HEK293 (cell line): ENCODE results near the gene BLOC1S1.
A peak's percentile ranks its signal among the peaks of the same experiment; 100 is the strongest.

Experiments used
- CTCF ChIA-PET: fragments of 350-600 bp; formaldehyde crosslinking; extraction: SDS; loops from one replicate; lab custom pipeline; 2021; ENCODE audit warnings: antibody characterized with exemption; lab: Yijun Ruan, JAX
- POLR2A ChIA-PET: fragments of 300-600 bp; formaldehyde crosslinking; extraction: SDS; loops from one replicate; lab custom pipeline; 2020; ENCODE audit warnings: antibody characterized with exemption, inconsistent platforms; lab: Yijun Ruan, JAX
- H3K27ac ChIP-seq: fragments of 200-500 bp; sonication (Bioruptor generic); 2 replicates; pipeline ENCODE4 v1.5.1; 2014; ENCODE audit warnings: low read depth, low read length, control low read depth, inconsistent platforms; ENCODE audit errors: extremely low read depth
- H3K36me3 ChIP-seq, 2 experiments: fragments of 200-500 bp in 1 of 2; sonication (Bioruptor generic) in 1 of 2; 1 replicate in 1 of 2; 2 replicates in 1 of 2; pipeline ENCODE4 v1.5.1; 2014 to 2017; ENCODE audit warnings: inconsistent platforms in 2 of 2, low read length in 2 of 2; ENCODE audit not compliant: control insufficient read depth in 2 of 2, insufficient read depth in 1 of 2
- H3K4me1 ChIP-seq: fragments of 200-500 bp; sonication (Bioruptor generic); 2 replicates; pipeline ENCODE4 v1.5.1; 2014; ENCODE audit warnings: mild to moderate bottlenecking, low read length, inconsistent platforms; ENCODE audit not compliant: control insufficient read depth, insufficient read depth
- H3K4me3 ChIP-seq: 2 replicates; pipeline ENCODE4 v1.5.1; 2011; ENCODE audit warnings: low read depth, mild to moderate bottlenecking, control low read depth, low read length, moderate library complexity
- H3K9me3 ChIP-seq: fragments of 200-500 bp; sonication (Bioruptor generic); 2 replicates; pipeline ENCODE4 v1.5.1; 2014; ENCODE audit warnings: low read depth, low read length, inconsistent platforms; ENCODE audit not compliant: control insufficient read depth, insufficient read depth
- EGR2 ChIP-seq: fragments of 450-650 bp; formaldehyde crosslinking; IDR thresholded peaks from 2 replicates; pipeline ENCODE4 v1.5.1; 2016; ENCODE audit warnings: low read depth, missing biosample characterization, missing genetic modification characterization
- HOXC10 ChIP-seq: sonication (generic); formaldehyde crosslinking; IDR thresholded peaks from 2 replicates; pipeline ENCODE4 v1.8.1; 2023; ENCODE audit warnings: mild to moderate bottlenecking, missing genetic modification reagents
- KLF8 ChIP-seq: fragments of 450-650 bp; formaldehyde crosslinking; IDR thresholded peaks from 2 replicates; pipeline ENCODE4 v1.5.1; 2016; ENCODE audit warnings: missing biosample characterization, missing genetic modification characterization
- PBX3 ChIP-seq: sonication (generic); formaldehyde crosslinking; IDR thresholded peaks from 2 replicates; pipeline ENCODE4 v1.8.1; 2022; ENCODE audit warnings: mild to moderate bottlenecking, moderate library complexity, missing genetic modification reagents
- PRDM1 ChIP-seq: fragments of 450-650 bp; formaldehyde crosslinking; IDR thresholded peaks from 2 replicates; pipeline ENCODE4; 2016; ENCODE audit warnings: missing biosample characterization, missing genetic modification characterization
- SCRT1 ChIP-seq: fragments of 450-650 bp; formaldehyde crosslinking; IDR thresholded peaks from 2 replicates; pipeline ENCODE4 v1.5.1; 2016; ENCODE audit warnings: missing biosample characterization, missing genetic modification characterization, borderline replicate concordance
- SP7 ChIP-seq: fragments of 450-650 bp; formaldehyde crosslinking; IDR thresholded peaks from 2 replicates; pipeline ENCODE4 v1.5.1; 2016; ENCODE audit warnings: missing biosample characterization, missing genetic modification characterization
- YY1 ChIP-seq: fragments of 450-650 bp; formaldehyde crosslinking; IDR thresholded peaks from 2 replicates; pipeline ENCODE4 v1.5.1; 2018; ENCODE audit warnings: missing biosample characterization, missing genetic modification characterization
- ZBTB10 ChIP-seq: fragments of 450-650 bp; formaldehyde crosslinking; IDR thresholded peaks from 2 replicates; pipeline ENCODE4 v1.5.1; 2016; ENCODE audit warnings: missing biosample characterization, missing genetic modification characterization
- ZBTB17 ChIP-seq: fragments of 450-650 bp; formaldehyde crosslinking; IDR thresholded peaks from 2 replicates; pipeline ENCODE4 v1.5.1; 2016; ENCODE audit warnings: missing biosample characterization, missing genetic modification characterization
- ZBTB20 ChIP-seq: fragments of 450-650 bp; formaldehyde crosslinking; IDR thresholded peaks from 2 replicates; pipeline ENCODE4 v1.5.1; 2016; ENCODE audit warnings: missing biosample characterization, missing genetic modification characterization
- ZBTB7A ChIP-seq: fragments of 450-650 bp; formaldehyde crosslinking; IDR thresholded peaks from 2 replicates; pipeline ENCODE4 v1.5.1; 2016; ENCODE audit warnings: low read depth, missing biosample characterization, missing genetic modification characterization
- ZBTB8A ChIP-seq: fragments of 450-650 bp; formaldehyde crosslinking; IDR thresholded peaks from 2 replicates; pipeline ENCODE4 v1.5.1; 2016; ENCODE audit warnings: missing biosample characterization, missing genetic modification characterization
- ZFHX2 ChIP-seq: fragments of 450-650 bp; formaldehyde crosslinking; conservative IDR thresholded peaks from 2 replicates; pipeline ENCODE4 v1.5.1; 2016; ENCODE audit warnings: missing biosample characterization, missing genetic modification characterization
- ZFP69B ChIP-seq: fragments of 450-650 bp; formaldehyde crosslinking; IDR thresholded peaks from 2 replicates; pipeline ENCODE4 v1.5.1; 2016; ENCODE audit warnings: missing biosample characterization, missing genetic modification characterization
- ZNF214 ChIP-seq: fragments of 450-650 bp; formaldehyde crosslinking; IDR thresholded peaks from 2 replicates; pipeline ENCODE4 v1.5.1; 2017; ENCODE audit warnings: missing biosample characterization, mild to moderate bottlenecking, missing genetic modification characterization, borderline replicate concordance
- ZNF26 ChIP-seq: fragments of 450-650 bp; formaldehyde crosslinking; IDR thresholded peaks from 2 replicates; pipeline ENCODE4 v1.5.1; 2016; ENCODE audit warnings: missing biosample characterization, missing genetic modification characterization
- ZNF341 ChIP-seq: fragments of 450-650 bp; formaldehyde crosslinking; IDR thresholded peaks from 2 replicates; pipeline ENCODE4; 2016; ENCODE audit warnings: low read depth, missing biosample characterization, missing genetic modification characterization
- ZNF366 ChIP-seq: fragments of 450-650 bp; formaldehyde crosslinking; conservative IDR thresholded peaks from 2 replicates; pipeline ENCODE4 v1.5.1; 2016; ENCODE audit warnings: missing biosample characterization, missing genetic modification characterization
- ZNF37A ChIP-seq: fragments of 450-650 bp; IDR thresholded peaks from 2 replicates; pipeline ENCODE4 v1.5.1; 2018; ENCODE audit warnings: missing biosample characterization, missing genetic modification characterization
- ZNF449 ChIP-seq: fragments of 450-650 bp; formaldehyde crosslinking; IDR thresholded peaks from 2 replicates; pipeline ENCODE4 v1.5.1; 2017; ENCODE audit warnings: missing biosample characterization, mild to moderate bottlenecking, missing genetic modification characterization, moderate library complexity
- ZNF473 ChIP-seq: fragments of 450-650 bp; formaldehyde crosslinking; IDR thresholded peaks from 2 replicates; pipeline ENCODE4 v1.5.1; 2017; ENCODE audit warnings: missing biosample characterization, missing genetic modification characterization
- ZNF521 ChIP-seq: fragments of 450-650 bp; formaldehyde crosslinking; IDR thresholded peaks from 2 replicates; pipeline ENCODE4 v1.5.1; 2017; ENCODE audit warnings: missing biosample characterization, mild to moderate bottlenecking, missing genetic modification characterization
- ZNF544 ChIP-seq: fragments of 450-650 bp; formaldehyde crosslinking; IDR thresholded peaks from 2 replicates; pipeline ENCODE4 v1.5.0; 2017; ENCODE audit warnings: missing biosample characterization, missing genetic modification characterization
- ZNF610 ChIP-seq: fragments of 450-650 bp; formaldehyde crosslinking; IDR thresholded peaks from 2 replicates; pipeline ENCODE4 v1.5.1; 2016; ENCODE audit warnings: missing biosample characterization, missing genetic modification characterization, borderline replicate concordance
- ZNF664 ChIP-seq: fragments of 450-650 bp; formaldehyde crosslinking; IDR thresholded peaks from 2 replicates; pipeline ENCODE4 v1.5.1; 2016; ENCODE audit warnings: missing biosample characterization, missing genetic modification characterization
- ZNF791 ChIP-seq: fragments of 450-650 bp; formaldehyde crosslinking; IDR thresholded peaks from 2 replicates; pipeline ENCODE4 v1.5.1; 2016; ENCODE audit warnings: missing biosample characterization, missing genetic modification characterization
- ZSCAN4 ChIP-seq: fragments of 450-650 bp; formaldehyde crosslinking; IDR thresholded peaks from 2 replicates; pipeline ENCODE4 v1.5.1; 2017; ENCODE audit warnings: missing biosample characterization, missing genetic modification characterization

The BLOC1S1 gene

GRCh38 chr12:55745361-55746173 is 29.7 kb downstream of the BLOC1S1 start (continued):
- TF ChIP-seq YY1 (no peak), HOXC10 (CRISPR knock-in tag) (no peak), ZNF521 (tag by site-specific recombination) (no peak), ZNF214 (tag by site-specific recombination) (no peak), ZBTB10 (tag by site-specific recombination) (no peak), ZNF449 (peak; percentile 96), ZNF791 (no peak), ZNF341 (tag by site-specific recombination) (peak; percentile 28; the same call in 1 of the 2 replicates), ZFP69B (tag by site-specific recombination) (no peak), ZNF37A (tag by site-specific recombination) (no peak), ZNF610 (tag by site-specific recombination) (no peak), ZNF473 (tag by site-specific recombination) (no peak), ZNF544 (tag by site-specific recombination) (no peak), ZBTB8A (tag by site-specific recombination) (no peak), PBX3 (CRISPR knock-in tag) (no peak), SCRT1 (tag by site-specific recombination) (no peak)
- TF ChIP-seq, all 188 proteins: peak for 14

- Histone ChIP-seq H3K4me1 (peaks cover 12% of the 10 kb centered on the region; the same call in 1 of the 2 replicates), H3K36me3 (peaks cover 3 to 46% of the 10 kb centered on the region in 2 experiments; a peak in 1 of 3 replicates), H3K9me3 (no peaks in the 10 kb centered on the region), H3K4me3 (no peak overlapping the region), H3K27ac (peak overlapping the region; percentile 36; the same call in 1 of the 2 replicates)
- CTCF ChIA-PET, result interaction anchor here (0.7 to 4.5 kb wide), 6 partner anchors 8 to 601 kb away, joined by 3 to 28 read pairs (median 4); partner anchors contain the start of genes ORMDL2 and SARNP
- POLR2A ChIA-PET, result interaction anchor here (1.6 to 2.4 kb wide), 2 partner anchors 8 to 71 kb away, joined by 4 to 9 read pairs; partner anchors contain the start of genes ORMDL2 and SARNP
- TF ChIP-seq ZNF473 (tag by site-specific recombination) (no peak), ZNF664 (tag by site-specific recombination) (peak; percentile 95), ZSCAN4 (tag by site-specific recombination) (no peak), PRDM1 (tag by site-specific recombination) (peak; percentile 97), ZNF366 (peak; percentile 77), SP7 (tag by site-specific recombination) (no peak), KLF8 (tag by site-specific recombination) (peak; percentile 6; the same call in 1 of the 2 replicates), ZNF26 (tag by site-specific recombination) (0 out of 2 replicates have a peak, but pooled peaks have one; percentile 24), ZFHX2 (tag by site-specific recombination) (peak; percentile 88), EGR2 (tag by site-specific recombination) (peak; percentile 87), ZBTB17 (tag by site-specific recombination) (peak; percentile 98), ZBTB20 (peak; percentile 56), ZBTB7A (tag by site-specific recombination) (no peak)
Measured at GRCh38 chr12:55746174-55746912, 30.5 kb downstream of the BLOC1S1 start.
